Panc1 (cell line): ENCODE data around the gene NDUFV3.

ENCODE experiments used
- CTCF ChIP-seq: fragments of 450-650 bp; IDR thresholded peaks from 2 replicates; pipeline ENCODE4 v1.5.1; 2017; ENCODE audit warnings: mild to moderate bottlenecking
- POLR2AphosphoS5 ChIP-seq: IDR thresholded peaks from 2 replicates; pipeline ENCODE4 v1.6.1; 2012; ENCODE audit warnings: mild to moderate bottlenecking, low read depth, low read length, moderate library complexity
- REST ChIP-seq, 2 experiments: IDR thresholded peaks; 2 replicates each; pipeline ENCODE4 v1.6.1; 2011 to 2012; ENCODE audit warnings: low read depth in 2 of 2, control low read depth in 1 of 2, low read length in 1 of 2, mild to moderate bottlenecking in 1 of 2, moderate library complexity in 1 of 2; ENCODE audit not compliant: insufficient read depth in 1 of 2

GRCh38 chr21:42854246-42855010, 38.7 kb upstream of the NDUFV3 start:
- no peak for TF ChIP-seq CTCF
- TF ChIP-seq POLR2AphosphoS5, result no peak
- no peak for TF ChIP-seq REST (IDR thresholded peaks at IDR 0.05; ENCODE audit: insufficient read depth in 1 of 2, low read depth in 2 of 2, low read length in 1 of 2)
